ENCODE data around the gene KCNIP4.

KCNIP4 gene

GRCh38 chr4:20698382-20698781, 1250.2 kb downstream of the KCNIP4 start:
- DNase-seq, result no peak

- no peak for DNase-seq
These were observed 1251.8 kb downstream of the KCNIP4 start for GRCh38 chr4:20696815-20697214.

- DNase-seq, result no peak
These were observed 1260.7 kb downstream of the KCNIP4 start for GRCh38 chr4:20687864-20688263.

GRCh38 chr4:20684852-20685763, 1263.5 kb downstream of the KCNIP4 start:
- peak; percentile 15 for DNase-seq

- no peak for DNase-seq
These were observed 1264.8 kb downstream of the KCNIP4 start for GRCh38 chr4:20683766-20684165.

GRCh38 chr4:20682853-20683252, 1265.7 kb downstream of the KCNIP4 start:
- DNase-seq, result no peak

GRCh38 chr4:20681271-20681670, 1267.3 kb downstream of the KCNIP4 start:
- DNase-seq, result no peak

- no peak for DNase-seq
These were observed 1267.8 kb downstream of the KCNIP4 start for GRCh38 chr4:20680736-20681135.

GRCh38 chr4:20679951-20680350, 1268.6 kb downstream of the KCNIP4 start:
- no peak for DNase-seq
